GM21360 (cell line): ENCODE measurements around the gene KLF1.
"Not testable (repeated sequence)": the region's sequence is repeated elsewhere in the genome, so short reads cannot be mapped to it uniquely, and the experiment has no call there.

ENCODE experiments used
- ATAC-seq: cut with Tn5 transposase; IDR thresholded peaks from one replicate; pipeline ENCODE4 v1.9.1; 2021; ENCODE audit warnings: mild to moderate bottlenecking, moderate library complexity; ENCODE audit not compliant: unreplicated experiment

Gene KLF1

DNA sequence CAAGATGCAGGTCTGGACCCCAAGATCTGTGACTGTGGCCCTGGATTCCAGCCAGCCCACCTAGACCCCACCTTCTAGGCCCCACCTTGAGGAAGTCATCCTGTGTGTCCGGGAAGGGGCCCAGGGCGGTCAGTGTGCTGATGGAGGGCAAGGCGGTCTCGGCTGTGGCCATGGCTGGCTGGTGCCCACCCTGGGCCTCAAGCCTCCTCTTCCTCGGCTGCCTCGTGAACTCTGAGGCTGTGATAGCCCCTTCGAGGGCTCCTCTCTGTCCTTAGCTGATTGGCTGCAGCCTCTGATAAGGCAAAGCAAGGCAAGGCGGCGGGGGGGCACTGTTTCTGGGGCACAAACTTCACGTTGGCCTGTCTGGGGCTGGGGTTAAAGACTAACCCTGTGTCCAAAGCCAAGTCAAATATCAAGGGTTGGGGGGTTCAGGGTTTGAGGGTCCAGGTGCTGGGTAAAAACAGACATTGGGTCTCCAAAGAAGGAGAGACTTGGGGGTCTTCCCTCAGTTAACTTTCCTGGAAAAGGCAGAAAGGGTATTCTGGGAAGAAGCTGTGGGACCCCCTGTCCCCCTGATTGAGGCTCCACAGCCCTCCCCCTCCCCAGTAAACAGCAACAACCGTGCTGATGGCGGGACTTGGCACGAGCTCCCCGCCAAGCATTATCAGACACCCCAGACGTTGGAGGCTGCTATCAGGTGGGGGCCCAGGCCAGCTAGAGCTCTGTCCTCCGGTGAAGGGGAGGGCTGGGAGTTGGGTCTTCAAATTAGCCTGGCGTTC is at the start of gene KLF1:
Gene KLF1, minus strand, starts transcription at position 233 of the 779 bp plus-strand sequence. Its CDS starts 61 bp downstream, at position 172.
- no peak for ATAC-seq

DNA sequence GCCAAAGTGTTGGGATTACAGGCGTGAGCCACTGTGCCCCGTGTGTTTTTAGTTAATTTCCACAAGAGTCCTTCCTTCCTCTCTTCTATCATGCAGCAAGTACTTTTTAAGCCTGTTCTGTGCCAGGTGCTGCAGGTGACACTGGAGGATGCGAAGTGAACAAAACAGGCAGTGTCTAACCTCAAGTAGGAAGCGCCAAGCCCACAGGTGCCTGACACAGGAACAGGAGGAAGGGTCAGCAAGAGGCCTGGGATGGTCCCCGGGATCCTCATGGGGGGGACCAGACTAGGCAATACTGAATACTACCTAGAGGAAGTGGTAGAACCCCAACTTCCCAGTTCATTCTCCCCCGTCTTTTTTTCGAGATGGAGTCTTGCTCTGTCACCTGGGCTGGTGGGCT is 49.6 kb upstream of the KLF1 start:
- ATAC-seq, result no peak

DNA sequence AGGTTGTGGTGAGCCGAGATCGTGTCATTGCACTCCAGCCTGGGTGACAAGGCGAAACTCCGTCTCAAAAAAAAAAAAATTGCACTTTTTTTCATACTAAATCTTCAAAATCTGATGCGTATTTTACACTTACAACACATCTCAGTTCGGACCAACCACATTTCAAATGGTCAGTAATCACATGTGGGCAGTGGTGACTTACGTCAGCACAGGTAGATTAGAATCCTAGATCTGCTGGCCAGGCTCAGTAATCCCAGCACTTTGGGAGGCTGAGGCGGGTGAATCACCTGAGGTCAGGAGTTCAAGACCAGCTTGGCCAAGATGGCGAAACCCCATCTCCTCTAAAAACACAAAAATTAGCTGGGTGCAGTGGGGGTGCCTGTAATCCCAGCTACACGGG is 48.1 kb upstream of the KLF1 start:
- no peak for ATAC-seq

DNA sequence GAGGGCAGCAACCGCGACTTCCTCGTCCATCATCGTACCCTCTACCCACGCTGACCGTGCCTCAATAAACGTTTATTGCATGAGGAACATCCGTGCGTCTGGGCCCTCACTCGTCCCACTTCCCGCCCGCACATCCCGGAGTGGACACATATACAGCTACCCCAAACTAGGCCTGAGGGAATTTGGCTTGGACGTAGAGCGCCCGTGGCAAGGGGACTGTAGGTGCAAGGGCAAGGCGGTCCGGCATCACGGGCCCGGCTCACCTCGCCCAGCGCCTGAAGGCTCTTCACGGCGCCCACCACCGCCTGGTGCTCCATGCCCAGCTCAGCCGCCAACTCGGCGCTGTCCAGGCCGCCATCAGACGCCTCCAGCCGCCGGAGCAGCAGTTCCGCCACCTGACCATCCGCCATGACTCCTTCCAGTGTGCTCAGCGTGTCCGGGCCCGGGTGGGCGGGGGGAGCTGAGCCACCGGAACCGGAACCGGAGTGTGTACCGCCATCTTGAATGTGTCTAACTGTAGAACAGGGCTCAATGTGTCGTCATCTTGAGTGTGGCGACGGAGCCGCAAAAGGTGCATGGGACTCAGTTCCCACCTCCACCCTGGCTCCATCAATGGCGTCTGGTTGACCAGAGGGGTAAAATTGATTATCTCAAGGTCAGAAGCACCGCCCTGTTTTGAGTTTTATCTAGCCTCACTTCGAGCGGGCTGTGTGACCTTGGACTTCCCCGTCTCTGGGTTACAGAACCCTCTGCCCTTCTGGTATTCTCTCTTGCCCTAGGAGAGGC is 46.5 kb upstream of the KLF1 start, which contains the start of gene FARSA:
Gene FARSA, minus strand, starts transcription at position 425 of the 786 bp plus-strand sequence. Its CDS starts 15 bp downstream, at position 410.
- no peak for ATAC-seq

DNA sequence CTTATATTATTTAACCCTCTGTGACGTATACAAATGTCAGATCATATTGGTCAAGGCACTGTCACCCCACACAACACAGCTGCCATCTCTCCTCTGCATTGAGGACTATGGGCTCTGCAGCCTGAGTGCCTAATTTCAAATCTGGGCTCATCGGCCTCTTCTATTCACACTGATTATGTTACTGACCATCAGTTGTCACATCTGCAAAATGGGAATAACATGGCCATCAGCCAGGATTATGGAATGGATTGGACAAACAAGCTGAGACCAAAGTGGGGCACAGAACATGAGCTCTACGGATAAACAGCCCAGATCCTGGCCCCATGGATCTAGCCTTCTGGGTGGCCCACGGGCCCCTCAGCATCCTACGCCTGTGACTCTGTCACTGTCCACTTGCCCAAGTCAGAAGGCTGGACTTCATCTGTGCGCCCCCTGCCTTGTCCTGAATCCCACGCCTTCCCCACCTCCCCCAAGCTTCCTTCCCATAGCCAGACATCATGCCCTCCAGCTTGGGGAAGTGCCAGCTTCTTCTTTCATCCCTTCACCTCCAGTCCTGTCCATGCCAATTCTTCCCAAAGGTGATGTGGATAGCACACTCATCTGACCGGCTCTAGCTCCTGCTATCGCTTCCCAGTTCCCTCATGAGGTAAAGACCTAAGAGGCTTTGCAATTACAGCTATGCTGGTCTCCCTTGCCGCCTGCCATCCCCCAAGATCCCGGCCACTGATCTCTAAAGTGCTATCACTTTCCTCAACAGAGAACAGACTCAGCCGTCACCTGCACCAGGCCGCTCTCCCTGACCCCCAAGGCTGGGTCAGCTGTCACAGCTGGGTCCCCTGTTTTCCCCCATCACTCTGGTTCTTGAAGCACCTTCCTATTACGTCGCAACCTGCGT is 45.6 kb upstream of the KLF1 start:
- ATAC-seq, result no peak

DNA sequence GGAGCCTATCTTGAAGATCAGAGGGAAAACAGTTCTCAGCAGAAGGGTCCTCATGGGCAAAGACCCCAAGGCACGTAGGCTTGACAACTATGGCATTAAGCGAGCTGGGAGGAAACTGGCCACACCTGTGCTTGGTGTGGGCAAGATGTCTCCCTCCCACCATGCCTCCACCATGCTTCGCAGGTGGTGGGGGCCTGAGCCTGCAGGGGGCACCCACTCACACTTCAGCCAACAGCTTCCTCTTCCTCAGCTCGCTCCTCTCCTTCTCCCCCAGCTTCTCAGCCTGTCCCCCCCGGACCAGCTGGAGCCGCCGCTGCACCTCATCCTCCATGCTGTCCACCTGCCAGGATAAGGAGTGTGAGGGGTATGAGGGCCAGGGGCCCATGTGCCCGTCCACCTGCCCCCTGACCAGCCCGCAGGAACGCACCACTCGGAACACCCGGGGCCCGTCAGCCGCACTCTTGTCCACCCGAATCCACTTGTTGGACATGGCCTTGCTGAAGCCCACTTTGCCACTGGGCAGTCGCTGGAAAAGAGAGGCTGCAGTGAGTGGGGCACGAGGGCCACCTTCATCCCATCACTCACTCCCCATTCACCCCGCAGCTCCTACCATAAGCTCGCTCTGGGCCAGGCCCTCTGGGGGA is 43.1 kb upstream of the KLF1 start:
- ATAC-seq, result no peak

DNA sequence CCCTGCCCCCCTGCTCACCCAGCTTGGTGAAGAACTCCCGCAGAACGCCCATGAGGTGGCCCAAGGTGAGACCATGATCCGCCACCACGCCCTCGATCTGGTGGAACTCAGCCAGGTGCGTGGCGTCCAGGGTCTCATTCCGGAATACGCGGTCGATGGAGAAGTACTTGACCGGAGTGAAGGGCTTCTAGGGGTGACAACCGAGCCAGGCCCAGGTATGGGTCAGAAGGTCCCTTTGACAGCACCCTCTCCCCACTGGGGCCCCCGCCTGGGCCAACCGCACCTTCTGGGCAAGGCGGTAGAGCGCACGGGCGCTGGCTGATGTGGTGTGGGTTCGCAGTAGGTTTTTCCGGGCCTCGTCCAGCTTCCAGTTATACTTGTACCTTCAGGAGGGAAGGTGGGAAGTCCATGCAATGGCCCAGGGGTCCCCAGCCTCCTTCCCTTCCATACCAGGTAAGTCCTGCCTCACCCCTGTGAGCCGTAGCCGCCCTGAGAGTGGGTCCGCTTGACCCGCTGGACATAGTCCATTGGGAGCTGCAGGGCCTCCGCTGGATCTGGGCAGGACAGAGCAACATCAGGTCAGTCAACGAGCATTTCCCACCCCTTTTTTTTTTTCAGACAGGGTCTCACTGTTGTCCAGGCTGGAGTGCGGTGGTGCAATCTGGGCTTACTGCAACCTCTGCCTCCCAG is 37.8 kb upstream of the KLF1 start:
- ATAC-seq, result no peak

DNA sequence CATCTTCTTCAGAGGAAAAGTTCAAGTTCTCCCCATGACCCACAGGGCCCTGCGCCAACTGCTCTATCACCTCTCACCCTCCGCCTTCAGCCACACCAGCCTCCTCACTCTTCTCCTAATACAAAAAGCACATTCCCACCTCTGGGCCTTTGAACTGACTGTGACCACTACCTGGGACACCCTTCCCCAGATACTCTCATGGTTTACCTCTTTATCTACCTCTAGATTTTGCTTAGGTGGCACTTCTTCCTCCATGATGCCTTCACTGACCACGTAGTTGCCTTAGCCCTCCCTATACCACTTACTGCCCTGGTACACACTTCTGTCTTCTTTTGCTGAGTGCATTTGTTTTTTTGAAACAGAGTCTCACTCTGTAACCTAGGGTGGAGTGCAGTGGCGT is 36.0 kb upstream of the KLF1 start:
- no peak for ATAC-seq

DNA sequence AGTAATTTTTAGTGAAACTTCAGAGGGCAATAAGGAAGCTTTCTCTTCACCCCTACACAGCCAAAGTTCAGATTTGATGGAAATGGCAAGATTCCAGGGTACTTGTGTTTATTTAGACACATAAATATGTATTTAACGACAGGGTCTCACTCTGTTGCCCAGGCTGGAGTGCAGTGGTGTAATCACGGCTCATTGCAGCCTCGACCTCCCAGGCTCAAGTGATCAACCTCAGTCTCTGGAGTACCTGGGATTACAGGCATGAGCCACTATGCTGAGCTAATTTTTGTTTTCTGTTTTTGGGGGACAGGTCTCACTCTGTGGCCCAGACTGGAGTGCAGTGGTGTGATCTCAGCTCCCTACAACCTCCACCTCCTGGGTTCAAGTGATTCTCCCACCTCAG is 34.0 kb upstream of the KLF1 start:
- ATAC-seq, result no peak

DNA sequence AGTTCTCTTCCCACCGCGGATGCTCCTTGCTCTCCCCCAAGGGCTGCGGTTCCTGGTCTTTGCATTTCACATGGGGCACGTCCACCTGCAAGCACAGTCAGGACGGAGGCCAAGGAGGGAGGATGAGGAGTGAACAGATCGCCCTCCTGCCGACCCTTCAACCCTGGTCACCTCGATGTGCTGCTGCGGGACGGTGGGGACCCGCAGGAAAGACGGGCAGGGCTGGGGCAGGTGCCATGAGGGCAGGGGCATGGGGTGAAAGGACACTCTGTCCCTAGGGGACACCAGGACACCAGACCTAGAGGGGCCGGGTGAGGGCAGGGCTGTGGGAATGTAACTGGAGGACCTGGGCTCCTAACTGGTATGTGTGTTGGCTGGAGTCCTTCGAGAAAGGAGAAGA is 31.3 kb upstream of the KLF1 start:
- ATAC-seq, result no peak

DNA sequence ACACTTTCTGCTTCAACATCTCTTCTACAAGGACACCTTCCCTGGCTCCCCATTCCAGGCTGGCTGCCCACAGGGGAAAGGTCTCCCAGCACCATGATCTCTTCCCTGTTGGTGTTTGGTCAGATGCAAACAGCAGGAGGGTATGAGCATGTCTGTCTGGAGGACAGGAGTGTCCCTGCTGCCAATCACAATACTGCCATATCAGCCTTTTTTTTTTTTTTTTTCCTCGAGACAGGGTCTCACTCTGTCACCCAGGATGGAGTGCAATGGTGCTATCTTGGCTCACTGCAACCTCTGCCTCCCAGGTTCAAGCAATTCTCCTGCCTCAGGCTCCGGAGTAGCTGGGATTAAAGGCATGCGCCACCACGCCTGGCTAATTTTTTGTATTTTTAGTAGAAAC is 28.9 kb upstream of the KLF1 start:
- ATAC-seq, result not testable (repeated sequence)

DNA sequence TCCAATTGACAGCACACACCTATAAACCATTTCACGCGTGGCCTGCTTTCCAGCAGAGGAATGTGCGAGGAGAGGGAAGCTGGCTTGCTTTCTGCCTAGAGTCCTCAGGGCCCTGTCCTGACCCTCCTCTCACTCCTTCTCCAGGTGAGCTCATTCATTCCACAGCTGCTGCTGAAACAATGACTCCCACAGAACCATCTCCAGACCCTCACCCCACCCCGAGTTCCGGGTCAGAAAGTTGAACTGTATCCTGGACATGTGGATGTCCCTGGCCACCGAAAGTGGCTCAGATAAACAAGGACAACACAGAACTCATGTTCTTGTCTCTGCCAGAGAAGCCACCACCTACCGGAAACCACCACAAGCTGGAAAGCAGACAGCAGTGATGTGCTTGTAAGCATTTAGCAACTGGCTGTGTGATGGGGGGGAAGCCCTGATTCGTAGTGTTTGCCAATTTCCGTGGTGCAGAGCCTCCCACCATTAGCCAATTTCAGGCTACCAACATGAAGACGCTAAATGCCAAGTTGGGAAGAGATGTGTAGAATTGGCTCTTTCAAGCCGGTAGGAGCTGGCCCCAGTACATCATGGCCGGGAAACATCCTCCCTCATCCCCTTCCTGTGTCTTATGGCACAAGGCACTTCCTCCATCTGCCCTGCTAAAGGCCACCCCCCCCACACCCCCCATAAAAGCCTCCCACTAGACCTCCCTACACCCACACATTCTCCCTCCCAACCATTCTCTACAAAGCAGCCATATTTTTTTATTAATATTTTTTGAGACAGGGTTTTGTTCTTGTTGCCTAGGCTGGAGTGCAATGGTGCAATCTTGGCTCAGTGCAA is 27.1 kb upstream of the KLF1 start:
- ATAC-seq, result no peak

DNA sequence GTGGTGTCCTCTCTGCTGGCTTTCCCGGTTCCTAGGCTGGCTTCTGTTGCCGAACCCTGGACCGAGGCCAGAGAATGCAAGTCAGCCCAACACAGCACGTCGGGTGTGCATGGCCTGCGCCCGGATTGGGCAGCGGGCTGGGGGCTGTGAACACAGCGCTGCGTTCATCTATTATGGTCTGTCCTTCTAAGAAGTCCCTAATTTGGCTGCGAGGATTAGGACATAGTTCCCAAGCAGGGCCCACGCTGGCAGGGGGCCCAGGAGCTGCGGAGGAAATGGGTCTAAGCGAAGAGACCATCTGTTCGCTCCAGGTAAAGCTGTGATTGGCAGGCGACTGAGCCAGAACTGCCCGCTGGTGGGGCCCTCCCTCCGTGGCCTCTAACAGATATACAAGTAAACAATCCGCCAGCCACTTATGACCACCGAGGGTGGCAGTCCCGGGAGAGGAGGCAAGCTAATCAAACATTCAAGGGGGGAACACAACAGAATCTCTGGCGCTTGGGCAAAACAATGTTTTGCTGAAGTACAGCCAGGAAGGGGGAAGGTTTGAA is 26.1 kb upstream of the KLF1 start:
- ATAC-seq, result no peak

DNA sequence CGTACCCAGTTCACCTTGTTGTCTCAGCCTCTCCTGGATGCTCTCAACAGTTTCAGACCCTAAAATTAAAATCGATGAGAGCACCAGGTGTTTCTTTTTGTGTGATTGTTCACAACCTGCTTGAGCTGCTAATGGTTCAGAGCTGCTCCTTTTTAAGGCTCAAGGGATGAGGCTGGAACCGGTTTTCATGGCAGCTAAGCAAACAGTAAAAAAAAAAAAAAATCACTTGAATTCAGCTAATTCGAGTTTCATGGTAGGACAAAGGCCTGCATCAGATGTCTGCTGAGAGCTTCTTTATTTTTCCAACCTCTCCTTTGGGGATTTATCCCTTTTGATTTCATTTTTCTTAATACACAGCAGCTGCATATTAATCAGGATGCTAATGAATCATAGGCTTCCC is 25.6 kb upstream of the KLF1 start:
- no peak for ATAC-seq

DNA sequence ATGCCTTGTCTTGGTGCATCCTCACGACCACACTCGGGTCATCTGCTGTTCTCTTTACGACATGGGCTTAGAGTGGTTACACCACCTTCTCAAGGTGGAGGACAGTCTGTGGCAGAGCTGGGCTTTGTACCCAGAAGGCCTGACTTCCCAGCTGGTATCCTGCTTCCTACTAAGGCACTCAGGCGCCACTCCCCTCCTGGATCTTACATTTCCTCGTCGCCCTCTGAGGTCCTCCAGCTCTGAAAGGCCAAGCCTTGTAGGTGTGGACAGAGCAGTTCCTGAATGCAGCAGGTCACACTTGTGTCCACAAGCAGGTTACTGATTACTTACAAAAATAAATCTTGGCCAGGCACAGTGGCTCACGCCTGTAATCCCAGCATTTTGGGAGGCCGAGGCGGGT is 20.2 kb upstream of the KLF1 start:
- ATAC-seq, result no peak

DNA sequence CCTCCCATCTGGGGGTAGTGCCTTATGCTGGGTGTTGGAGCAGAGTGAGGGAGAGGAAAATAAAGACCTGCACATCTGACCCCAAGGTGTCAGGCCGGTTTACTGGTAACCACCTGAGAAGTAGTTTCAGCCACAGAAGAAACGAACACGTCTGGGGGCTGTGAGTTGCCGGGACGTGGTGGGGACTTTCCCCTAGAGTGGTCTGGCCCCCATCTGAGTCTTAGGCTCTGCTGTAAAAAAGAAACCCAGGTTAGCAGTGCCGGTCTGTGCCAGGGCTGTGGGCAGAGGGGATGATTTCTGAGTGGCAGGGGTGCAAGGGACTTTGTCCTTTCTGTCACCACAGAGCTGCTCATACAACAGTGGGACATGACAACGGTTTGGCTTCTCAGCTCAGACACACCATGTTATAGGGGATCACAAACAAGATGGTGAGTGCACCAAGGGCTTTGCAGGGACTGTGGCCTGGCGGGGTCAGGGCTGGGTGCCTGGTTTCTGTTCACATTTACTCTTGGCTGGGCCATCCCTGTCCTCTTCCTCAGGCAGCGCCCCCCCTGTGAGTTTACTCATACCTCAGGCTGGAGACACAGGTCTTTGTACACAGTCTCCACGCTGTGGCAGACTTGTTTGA is 13.0 kb upstream of the KLF1 start:
- ATAC-seq, result no peak

DNA sequence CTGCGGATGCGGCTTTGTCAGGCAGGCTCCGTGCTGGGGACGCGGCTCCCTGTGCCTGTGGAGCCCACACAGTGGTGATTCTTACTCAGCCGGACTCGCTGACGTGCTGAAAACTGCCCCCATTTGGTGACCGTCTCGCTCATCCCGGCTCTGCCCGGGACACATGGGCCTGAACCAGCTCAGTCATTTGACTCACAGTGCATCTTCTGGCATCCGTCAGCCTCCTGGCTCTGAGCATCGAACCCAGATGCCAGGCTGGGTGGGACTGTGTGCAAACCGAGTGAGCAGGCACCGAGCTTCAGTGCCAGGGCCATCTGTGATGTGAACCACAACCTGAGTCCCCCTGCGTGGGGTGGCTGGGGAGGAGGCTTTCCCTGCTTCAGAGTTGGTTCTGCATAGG is 9.5 kb upstream of the KLF1 start:
- ATAC-seq, result no peak

DNA sequence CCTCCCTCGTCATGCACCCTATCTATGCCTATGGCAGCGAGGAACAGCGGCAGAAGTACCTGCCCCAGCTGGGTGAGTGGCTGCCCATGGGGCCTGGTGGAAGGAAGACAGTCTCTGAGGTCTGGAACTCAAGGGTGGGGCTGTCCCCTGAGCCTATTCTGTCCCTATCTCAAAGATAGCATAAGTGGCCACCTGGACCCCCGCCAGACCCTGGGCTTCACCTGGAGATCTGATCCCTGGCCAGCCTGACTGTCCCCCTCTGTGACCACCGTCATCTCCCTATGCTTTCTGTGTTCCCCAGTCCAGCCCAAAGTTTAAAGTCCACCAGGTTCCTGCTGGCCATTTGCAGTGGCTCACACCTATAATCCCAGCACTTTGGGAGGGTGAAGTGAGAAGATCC is 6.6 kb upstream of the KLF1 start:
- ATAC-seq, result no peak
